Measurements from ENCODE around the gene LRRC7.
"Not testable (repeated sequence)": the region's sequence is repeated elsewhere in the genome, so short reads cannot be mapped to it uniquely, and the experiment has no call there.

The LRRC7 gene

GRCh38 chr1:69911301-69911801, 343.6 kb downstream of the LRRC7 start:
- TF ChIP-seq TAF1 (IDR thresholded peaks at IDR 0.05; ENCODE audit: borderline replicate concordance, low read depth, low read length): no peak
- TF ChIP-seq POLR2A (IDR thresholded peaks at IDR 0.05; ENCODE audit: low read depth, low read length): no peak
- TF ChIP-seq POLR2AphosphoS5 (IDR thresholded peaks at IDR 0.05; ENCODE audit: low read depth, low read length): no peak
- FAIRE-seq (no peak), DNase-seq (ENCODE audit: insufficient read length) (no peak)

DNA sequence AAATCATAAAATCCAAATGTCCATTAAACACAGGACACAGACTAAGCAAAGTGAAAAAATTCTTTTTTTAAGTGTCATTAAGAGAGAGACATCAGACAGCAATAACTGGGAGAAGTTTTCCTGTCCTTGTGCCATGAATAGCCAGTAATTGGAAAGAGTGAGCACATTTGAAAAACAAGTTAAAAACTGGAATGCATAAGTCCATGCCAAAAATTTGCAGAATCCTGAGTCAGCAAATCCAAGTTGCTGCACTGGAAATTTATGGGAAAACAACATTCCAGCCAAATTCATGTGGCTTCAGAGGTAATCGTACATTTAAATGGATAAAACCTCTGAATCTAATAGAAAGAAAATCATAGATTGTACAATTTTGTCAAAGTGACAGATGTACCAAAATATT, 346.3 kb downstream of the LRRC7 start:
- TF ChIP-seq POLR2A (IDR thresholded peaks at IDR 0.05; ENCODE audit: low read depth, low read length): no peak
- DNase-seq (ENCODE audit: insufficient read length) (no peak), FAIRE-seq (no peak)

- FAIRE-seq: no peak
- DNase-seq (ENCODE audit: insufficient read length): no peak
- no peak for TF ChIP-seq TAF1 (IDR thresholded peaks at IDR 0.05; ENCODE audit: borderline replicate concordance, low read depth, low read length)
- no peak for TF ChIP-seq POLR2AphosphoS5 (IDR thresholded peaks at IDR 0.05; ENCODE audit: low read depth, low read length)
- no peak for TF ChIP-seq POLR2A (IDR thresholded peaks at IDR 0.05; ENCODE audit: low read depth, low read length)
Measured at GRCh38 chr1:69914976-69915765, 347.4 kb downstream of the LRRC7 start.

DNA sequence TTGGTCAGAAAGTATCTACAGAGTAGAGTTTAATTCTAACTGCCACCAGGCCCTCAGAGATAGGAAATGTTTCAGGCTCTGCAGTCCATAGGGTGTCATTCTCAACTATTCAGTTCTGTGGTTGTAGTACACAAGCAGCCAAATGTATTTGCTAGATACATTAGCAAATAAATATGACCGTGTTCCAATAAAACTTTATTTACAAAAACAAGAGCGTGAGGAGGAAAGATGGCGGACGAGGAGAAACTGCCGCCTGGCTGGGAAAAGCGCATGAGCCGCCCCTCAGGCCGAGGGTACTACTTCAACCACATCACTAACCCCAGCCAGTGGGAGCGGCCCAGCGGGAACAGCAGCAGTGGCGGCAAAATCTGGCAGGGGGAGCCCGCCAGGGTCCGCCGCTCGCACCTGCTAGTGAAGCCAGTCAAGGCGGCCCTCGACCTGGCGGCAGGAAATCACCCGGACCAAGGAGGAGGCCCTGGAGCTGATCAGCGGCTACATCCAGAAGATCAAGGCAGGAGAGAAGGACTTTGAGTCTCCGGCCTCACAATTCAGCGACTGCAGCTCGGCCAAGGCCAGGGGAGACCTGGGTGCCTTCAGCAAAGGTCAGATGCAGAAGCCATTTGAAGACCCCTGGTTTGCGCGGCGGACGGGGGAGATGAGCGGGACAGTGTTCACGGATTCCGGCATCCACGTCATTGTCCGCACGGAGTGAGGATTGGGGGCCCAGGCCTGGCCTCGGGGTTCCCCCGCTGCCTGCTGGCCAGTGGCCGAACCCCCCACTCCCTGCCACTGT, 351.6 kb downstream of the LRRC7 start:
- no peak for TF ChIP-seq POLR2AphosphoS5 (IDR thresholded peaks at IDR 0.05; ENCODE audit: low read depth, low read length)
- TF ChIP-seq TAF1 (IDR thresholded peaks at IDR 0.05; ENCODE audit: borderline replicate concordance, low read depth, low read length): no peak
- no peak for TF ChIP-seq POLR2A (IDR thresholded peaks at IDR 0.05; ENCODE audit: low read depth, low read length)
- DNase-seq (ENCODE audit: insufficient read length) (no peak), FAIRE-seq (no peak)

DNA sequence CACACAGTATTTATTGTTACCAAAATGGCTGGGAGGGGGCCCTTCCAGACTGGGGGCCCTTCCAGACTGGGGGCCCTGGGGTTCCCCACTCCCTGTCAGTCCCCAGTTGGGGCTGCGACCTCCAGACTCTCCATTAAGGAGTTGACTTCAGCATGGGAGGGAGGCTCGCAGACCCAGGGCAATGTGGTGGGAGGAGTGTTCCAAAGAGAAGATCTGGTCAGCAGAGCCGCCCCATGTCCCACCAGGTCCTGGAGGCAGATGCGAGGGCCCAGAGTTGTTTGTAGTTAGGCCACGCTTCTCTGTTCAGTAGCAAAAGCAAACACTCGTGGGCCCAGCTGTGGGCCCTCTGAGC, 352.2 kb downstream of the LRRC7 start:
- TF ChIP-seq POLR2A (IDR thresholded peaks at IDR 0.05; ENCODE audit: low read depth, low read length) (no peak), TAF1 (IDR thresholded peaks at IDR 0.05; ENCODE audit: borderline replicate concordance, low read depth, low read length) (no peak), POLR2AphosphoS5 (IDR thresholded peaks at IDR 0.05; ENCODE audit: low read depth, low read length) (no peak)
- FAIRE-seq: no peak
- DNase-seq (ENCODE audit: insufficient read length): no peak

GRCh38 chr1:69920426-69920825, 352.7 kb downstream of the LRRC7 start:
- no peak for DNase-seq (ENCODE audit: insufficient read length)
- no peak for TF ChIP-seq POLR2A (IDR thresholded peaks at IDR 0.05; ENCODE audit: low read depth, low read length)
- no peak for TF ChIP-seq POLR2AphosphoS5 (IDR thresholded peaks at IDR 0.05; ENCODE audit: low read depth, low read length)
- no peak for TF ChIP-seq TAF1 (IDR thresholded peaks at IDR 0.05; ENCODE audit: borderline replicate concordance, low read depth, low read length)
- FAIRE-seq: no peak

- TF ChIP-seq POLR2AphosphoS5 (IDR thresholded peaks at IDR 0.05; ENCODE audit: low read depth, low read length): no peak
- TF ChIP-seq POLR2A (IDR thresholded peaks at IDR 0.05; ENCODE audit: low read depth, low read length): no peak
- no peak for TF ChIP-seq TAF1 (IDR thresholded peaks at IDR 0.05; ENCODE audit: borderline replicate concordance, low read depth, low read length)
- no peak for FAIRE-seq
Measured at GRCh38 chr1:69921486-69921885, 353.8 kb downstream of the LRRC7 start.

GRCh38 chr1:69928234-69928633, 360.5 kb downstream of the LRRC7 start:
- not testable (repeated sequence) for DNase-seq (ENCODE audit: insufficient read length); FAIRE-seq

More at GRCh38 chr1:69921486-69921885, 353.8 kb downstream of the LRRC7 start:
- no peak for DNase-seq (ENCODE audit: insufficient read length)

GRCh38 chr1:69929308-69930057, 361.8 kb downstream of the LRRC7 start:
- no peak for DNase-seq (ENCODE audit: insufficient read length)
- FAIRE-seq: no peak
- TF ChIP-seq POLR2AphosphoS5 (IDR thresholded peaks at IDR 0.05; ENCODE audit: low read depth, low read length): no peak
- TF ChIP-seq POLR2A (IDR thresholded peaks at IDR 0.05; ENCODE audit: low read depth, low read length): no peak
- TF ChIP-seq TAF1 (IDR thresholded peaks at IDR 0.05; ENCODE audit: borderline replicate concordance, low read depth, low read length): no peak

GRCh38 chr1:69930396-69930795, 362.7 kb downstream of the LRRC7 start:
- TF ChIP-seq POLR2AphosphoS5 (IDR thresholded peaks at IDR 0.05; ENCODE audit: low read depth, low read length) (no peak), TAF1 (IDR thresholded peaks at IDR 0.05; ENCODE audit: borderline replicate concordance, low read depth, low read length) (no peak), POLR2A (IDR thresholded peaks at IDR 0.05; ENCODE audit: low read depth, low read length) (no peak)
- DNase-seq (ENCODE audit: insufficient read length): no peak
- no peak for FAIRE-seq

DNA sequence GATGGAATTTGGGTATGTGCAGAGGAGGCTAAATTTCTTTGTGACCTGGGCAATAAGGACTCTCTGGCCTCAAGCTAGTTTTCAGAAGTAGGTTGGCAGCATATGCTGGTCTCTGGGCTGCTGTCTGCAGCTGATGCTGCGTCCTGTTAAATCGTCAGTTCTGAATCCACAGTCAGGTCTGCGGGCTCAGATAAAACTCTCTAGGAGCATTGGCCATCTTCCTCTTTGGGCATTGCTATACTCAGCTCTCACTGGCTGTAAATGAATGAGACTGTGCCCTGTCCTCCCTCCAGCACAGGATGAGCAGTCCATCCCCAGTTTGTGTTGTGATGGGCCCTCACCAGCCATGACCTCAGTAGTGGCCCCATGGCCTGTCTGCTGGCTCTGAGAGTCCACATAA, 365.0 kb downstream of the LRRC7 start:
- DNase-seq (ENCODE audit: insufficient read length): no peak
- TF ChIP-seq POLR2A (IDR thresholded peaks at IDR 0.05; ENCODE audit: low read depth, low read length): no peak
- no peak for TF ChIP-seq POLR2AphosphoS5 (IDR thresholded peaks at IDR 0.05; ENCODE audit: low read depth, low read length)
- TF ChIP-seq TAF1 (IDR thresholded peaks at IDR 0.05; ENCODE audit: borderline replicate concordance, low read depth, low read length): no peak
- no peak for FAIRE-seq

Data from GM12892 (cell line).